HepG2 (cell line): Measurements from ENCODE around the gene OLFM4.

Source experiments
- IRF2 ChIP-seq: IDR thresholded peaks from 2 replicates; pipeline ENCODE4 v1.6.1; 2018; ENCODE audit warnings: missing genetic modification reagents, missing compliant biosample characterization
- POLR2A ChIP-seq, 2 experiments: IDR thresholded peaks; 2 replicates each; pipeline ENCODE4 v1.6.1; 2011; ENCODE audit warnings: low read depth in 2 of 2, low read length in 2 of 2, mild to moderate bottlenecking in 1 of 2, moderate library complexity in 1 of 2; ENCODE audit not compliant: insufficient read depth in 1 of 2
- SMAD3 ChIP-seq: sonication (generic); formaldehyde crosslinking; IDR thresholded peaks from 2 replicates; pipeline ENCODE4 v1.4.0; 2020; ENCODE audit warnings: missing genetic modification reagents
- ZNF382 ChIP-seq: sonication (generic); formaldehyde crosslinking; IDR thresholded peaks from 2 replicates; pipeline ENCODE4 v1.5.0; 2020; ENCODE audit warnings: missing genetic modification reagents, mild to moderate bottlenecking, borderline replicate concordance
- TF ChIP-seq, protein P1 (sequence below): sonication (generic); formaldehyde crosslinking; IDR thresholded peaks from 2 replicates; pipeline ENCODE4 v1.4.0; 2020; ENCODE audit warnings: missing genetic modification reagents
- TF ChIP-seq, protein P2 (sequence below): sonication (generic); formaldehyde crosslinking; IDR thresholded peaks from 2 replicates; pipeline ENCODE4 v1.8.0; 2022; ENCODE audit warnings: mild to moderate bottlenecking, missing genetic modification reagents

DNA sequence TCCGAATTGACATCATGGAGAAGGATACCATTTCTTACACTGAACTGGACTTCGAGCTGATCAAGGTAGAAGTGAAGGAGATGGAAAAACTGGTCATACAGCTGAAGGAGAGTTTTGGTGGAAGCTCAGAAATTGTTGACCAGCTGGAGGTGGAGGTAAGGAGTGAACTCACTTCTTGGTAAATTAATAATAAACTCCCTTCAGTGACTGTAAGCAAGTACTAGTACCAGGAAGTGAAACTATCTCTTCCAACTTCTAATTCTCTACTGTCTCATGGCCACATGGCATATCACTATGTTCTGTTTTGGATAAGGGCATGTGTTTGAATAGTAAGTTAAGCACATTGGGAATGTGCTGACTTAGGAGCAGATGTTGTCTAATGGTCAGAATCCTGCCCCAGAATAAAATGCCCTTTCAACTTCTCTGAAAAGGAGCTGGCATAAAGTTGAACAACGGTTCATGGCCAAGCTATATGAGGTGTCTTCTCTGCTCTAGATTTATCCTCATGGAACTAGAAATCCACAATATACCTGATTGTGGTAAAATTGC lies 13.4 kb downstream of the OLFM4 start:
- TF ChIP-seq ZNF382 (CRISPR knock-in tag) (no peak), IRF2 (CRISPR knock-in tag) (no peak), POLR2A (IDR thresholded peaks at IDR 0.05; ENCODE audit: insufficient read depth in 1 of 2, low read depth in 2 of 2, low read length in 2 of 2) (no peak), SMAD3 (CRISPR knock-in tag) (no peak)
- TF ChIP-seq, protein P1, sequence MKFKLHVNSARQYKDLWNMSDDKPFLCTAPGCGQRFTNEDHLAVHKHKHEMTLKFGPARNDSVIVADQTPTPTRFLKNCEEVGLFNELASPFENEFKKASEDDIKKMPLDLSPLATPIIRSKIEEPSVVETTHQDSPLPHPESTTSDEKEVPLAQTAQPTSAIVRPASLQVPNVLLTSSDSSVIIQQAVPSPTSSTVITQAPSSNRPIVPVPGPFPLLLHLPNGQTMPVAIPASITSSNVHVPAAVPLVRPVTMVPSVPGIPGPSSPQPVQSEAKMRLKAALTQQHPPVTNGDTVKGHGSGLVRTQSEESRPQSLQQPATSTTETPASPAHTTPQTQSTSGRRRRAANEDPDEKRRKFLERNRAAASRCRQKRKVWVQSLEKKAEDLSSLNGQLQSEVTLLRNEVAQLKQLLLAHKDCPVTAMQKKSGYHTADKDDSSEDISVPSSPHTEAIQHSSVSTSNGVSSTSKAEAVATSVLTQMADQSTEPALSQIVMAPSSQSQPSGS (CRISPR knock-in tag) = no peak
- TF ChIP-seq, protein P2, sequence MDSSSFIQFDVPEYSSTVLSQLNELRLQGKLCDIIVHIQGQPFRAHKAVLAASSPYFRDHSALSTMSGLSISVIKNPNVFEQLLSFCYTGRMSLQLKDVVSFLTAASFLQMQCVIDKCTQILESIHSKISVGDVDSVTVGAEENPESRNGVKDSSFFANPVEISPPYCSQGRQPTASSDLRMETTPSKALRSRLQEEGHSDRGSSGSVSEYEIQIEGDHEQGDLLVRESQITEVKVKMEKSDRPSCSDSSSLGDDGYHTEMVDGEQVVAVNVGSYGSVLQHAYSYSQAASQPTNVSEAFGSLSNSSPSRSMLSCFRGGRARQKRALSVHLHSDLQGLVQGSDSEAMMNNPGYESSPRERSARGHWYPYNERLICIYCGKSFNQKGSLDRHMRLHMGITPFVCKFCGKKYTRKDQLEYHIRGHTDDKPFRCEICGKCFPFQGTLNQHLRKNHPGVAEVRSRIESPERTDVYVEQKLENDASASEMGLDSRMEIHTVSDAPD = no peak
